Prostate gland (tissue), 2 donors: Measurements from ENCODE around the gene TOM1L2. TPM values are rescaled to one million over a fixed set of nuclear protein-coding genes. Genes with fewer than 3 reads are reported as not detected.

Experiments
- DNase-seq: peaks from one replicate; pipeline ENCODE4 v3.0.0-alpha.2; 2019; ENCODE audit warnings: low spot score
- H3K27ac ChIP-seq, 2 donors: fragments of 200-600 bp; sonication (generic); 2 replicates each; pipeline ENCODE4 v1.5.1; 2017 to 2019
- H3K27me3 ChIP-seq: fragments of 200-600 bp; sonication (generic); replicated peaks from 2 replicates; pipeline ENCODE4 v1.5.1; 2019; ENCODE audit not compliant: insufficient read depth
- H3K36me3 ChIP-seq, 2 donors: fragments of 200-600 bp; sonication (generic); 1 replicate in 1 of 2; 2 replicates in 1 of 2; pipeline versions ENCODE4 v1.5.1 to v1.8.1; 2017 to 2019
- H3K4me1 ChIP-seq: fragments of 200-600 bp; sonication (generic); replicated peaks from 2 replicates; pipeline ENCODE4 v1.5.1; 2019
- H3K4me3 ChIP-seq, 2 donors: fragments of 200-600 bp; sonication (generic); 2 replicates each; pipeline ENCODE4 v1.5.1; 2017 to 2019
- H3K9me3 ChIP-seq: fragments of 200-600 bp; sonication (generic); 2 replicates; pipeline ENCODE4 v1.5.1; 2017
- POLR2A ChIP-seq: fragments of 450-650 bp; IDR thresholded peaks from one replicate; pipeline ENCODE4 v1.6.1; 2016; ENCODE audit warnings: antibody characterized with exemption, mild to moderate bottlenecking
- POLR2AphosphoS5 ChIP-seq: sonication (generic); formaldehyde crosslinking; IDR thresholded peaks from one replicate; pipeline ENCODE4 v1.6.1; 2017; ENCODE audit warnings: antibody characterized with exemption
- WGBS: methylation state at CpG from one replicate; pipeline ENCODE4 v1.1.5; 2018; 5-methylcytosine and 5-hydroxymethylcytosine counted together
- intact Hi-C: fragments of 100-400 bp; cut with DNase I; formaldehyde crosslinking; loops from one replicate; pipeline ENCODE4 v1.14.2; 2022
- microRNA counts, 2 donors: library from miRNA; unstranded; fragments of <30 nt; microRNA quantifications; one replicate each; lab custom pipeline; 2016 to 2017
- microRNA-seq: library from miRNA; unstranded; fragments of <30 nt; microRNA quantifications from one replicate; pipeline ENCODE4, GENCODE V29; 2016
- small RNA-seq, 2 donors: library from RNA; depleted of rRNA; stranded (forward); fragments of <200 nt; gene quantifications; one replicate each; pipeline ENCODE3, GENCODE V24; 2016
- total RNA-seq, 2 donors: library from RNA; depleted of rRNA; stranded (reverse); fragments of >200 nt; gene quantifications; one replicate each; pipeline ENCODE4 v1.1.0, GENCODE V29; 2016
- TF ChIP-seq, protein P1 (sequence below), 4 experiments: fragments of 200-600 bp in 2 of 4; fragments of 450-650 bp in 2 of 4; sonication (generic) in 2 of 4; IDR thresholded peaks; 1 replicate in 3 of 4; 2 replicates in 1 of 4; pipeline ENCODE4 v1.5.1; 2016 to 2019; ENCODE audit warnings: antibody characterized with exemption in 4 of 4, mild to moderate bottlenecking in 2 of 4, moderate library complexity in 2 of 4

Gene TOM1L2
- total RNA-seq, 2 donors from 2014 or later, result 162 to 185 TPM

DNA sequence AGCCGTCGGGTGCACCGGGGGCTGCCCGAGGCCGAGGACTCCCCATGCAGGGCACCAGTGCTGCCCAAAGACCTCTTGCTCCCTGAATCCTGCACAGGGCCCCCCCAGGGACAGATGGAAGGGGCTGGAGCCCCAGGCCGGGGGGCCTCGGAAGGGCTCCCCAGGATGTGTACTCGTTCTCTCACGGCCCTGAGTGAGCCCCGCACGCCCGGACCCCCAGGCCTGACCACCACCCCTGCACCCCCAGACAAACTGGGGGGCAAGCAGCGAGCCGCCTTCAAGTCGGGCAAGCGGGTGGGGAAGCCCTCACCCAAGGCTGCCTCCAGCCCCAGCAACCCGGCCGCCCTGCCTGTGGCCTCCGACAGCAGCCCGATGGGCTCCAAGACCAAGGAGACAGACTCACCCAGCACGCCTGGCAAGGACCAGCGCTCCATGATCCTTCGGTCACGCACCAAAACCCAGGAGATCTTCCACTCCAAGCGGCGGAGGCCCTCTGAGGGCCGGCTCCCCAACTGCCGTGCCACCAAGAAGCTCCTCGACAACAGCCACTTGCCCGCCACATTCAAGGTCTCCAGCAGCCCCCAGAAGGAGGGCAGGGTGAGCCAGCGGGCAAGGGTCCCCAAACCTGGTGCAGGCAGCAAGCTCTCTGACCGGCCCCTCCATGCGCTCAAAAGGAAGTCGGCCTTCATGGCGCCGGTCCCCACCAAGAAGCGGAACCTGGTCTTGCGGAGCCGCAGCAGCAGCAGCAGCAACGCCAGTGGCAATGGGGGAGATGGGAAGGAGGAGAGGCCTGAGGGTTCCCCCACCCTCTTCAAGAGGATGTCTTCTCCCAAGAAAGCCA, 176.0 kb downstream of the TOM1L2 start:
- WGBS, result 90% methylated on average over 36 of the region's 40 CpGs
- no peak for DNase-seq
- TF ChIP-seq, protein P1, sequence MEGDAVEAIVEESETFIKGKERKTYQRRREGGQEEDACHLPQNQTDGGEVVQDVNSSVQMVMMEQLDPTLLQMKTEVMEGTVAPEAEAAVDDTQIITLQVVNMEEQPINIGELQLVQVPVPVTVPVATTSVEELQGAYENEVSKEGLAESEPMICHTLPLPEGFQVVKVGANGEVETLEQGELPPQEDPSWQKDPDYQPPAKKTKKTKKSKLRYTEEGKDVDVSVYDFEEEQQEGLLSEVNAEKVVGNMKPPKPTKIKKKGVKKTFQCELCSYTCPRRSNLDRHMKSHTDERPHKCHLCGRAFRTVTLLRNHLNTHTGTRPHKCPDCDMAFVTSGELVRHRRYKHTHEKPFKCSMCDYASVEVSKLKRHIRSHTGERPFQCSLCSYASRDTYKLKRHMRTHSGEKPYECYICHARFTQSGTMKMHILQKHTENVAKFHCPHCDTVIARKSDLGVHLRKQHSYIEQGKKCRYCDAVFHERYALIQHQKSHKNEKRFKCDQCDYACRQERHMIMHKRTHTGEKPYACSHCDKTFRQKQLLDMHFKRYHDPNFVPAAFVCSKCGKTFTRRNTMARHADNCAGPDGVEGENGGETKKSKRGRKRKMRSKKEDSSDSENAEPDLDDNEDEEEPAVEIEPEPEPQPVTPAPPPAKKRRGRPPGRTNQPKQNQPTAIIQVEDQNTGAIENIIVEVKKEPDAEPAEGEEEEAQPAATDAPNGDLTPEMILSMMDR (IDR thresholded peaks at IDR 0.05), result no peak
- TF ChIP-seq POLR2A (no peak), POLR2AphosphoS5 (no peak)
- no peak overlapping the region for H3K27ac ChIP-seq
- H3K4me1 ChIP-seq, result no peaks in the 10 kb centered on the region
- H3K9me3 ChIP-seq, result no peaks in the 10 kb centered on the region
- intact Hi-C loops, result no loop called here
- no peak overlapping the region for H3K4me3 ChIP-seq
- peaks cover 7% of the 10 kb centered on the region in 2 donors for H3K36me3 ChIP-seq
- no peaks in the 10 kb centered on the region for H3K27me3 ChIP-seq

DNA sequence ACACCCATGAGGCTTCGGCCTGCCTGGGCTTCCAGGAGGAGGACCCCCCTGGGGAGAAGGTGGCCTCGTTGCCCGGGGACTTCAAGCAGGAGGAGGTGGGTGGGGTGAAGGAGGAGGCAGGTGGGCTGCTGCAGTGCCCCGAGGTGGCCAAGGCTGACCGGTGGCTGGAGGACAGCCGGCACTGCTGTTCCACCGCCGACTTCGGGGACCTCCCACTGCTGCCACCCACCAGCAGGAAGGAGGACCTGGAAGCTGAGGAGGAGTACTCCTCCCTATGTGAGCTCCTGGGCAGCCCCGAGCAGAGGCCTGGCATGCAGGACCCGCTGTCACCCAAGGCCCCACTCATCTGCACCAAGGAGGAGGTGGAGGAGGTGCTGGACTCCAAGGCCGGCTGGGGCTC, 176.9 kb downstream of the TOM1L2 start:
- peaks cover 4% of the 10 kb centered on the region for H3K4me1 ChIP-seq
- peaks cover 7% of the 10 kb centered on the region in 2 donors for H3K36me3 ChIP-seq
- TF ChIP-seq POLR2A, result no peak
- no peak for TF ChIP-seq POLR2AphosphoS5
- TF ChIP-seq, protein P1 (IDR thresholded peaks at IDR 0.05), result no peak
- no peak for DNase-seq
- H3K27me3 ChIP-seq, result no peaks in the 10 kb centered on the region
- H3K9me3 ChIP-seq, result no peaks in the 10 kb centered on the region
- WGBS, result 83% methylated on average over 12 of the region's 12 CpGs
- H3K4me3 ChIP-seq, result no peak overlapping the region
- no peak overlapping the region for H3K27ac ChIP-seq
- intact Hi-C loops, result no loop called here

DNA sequence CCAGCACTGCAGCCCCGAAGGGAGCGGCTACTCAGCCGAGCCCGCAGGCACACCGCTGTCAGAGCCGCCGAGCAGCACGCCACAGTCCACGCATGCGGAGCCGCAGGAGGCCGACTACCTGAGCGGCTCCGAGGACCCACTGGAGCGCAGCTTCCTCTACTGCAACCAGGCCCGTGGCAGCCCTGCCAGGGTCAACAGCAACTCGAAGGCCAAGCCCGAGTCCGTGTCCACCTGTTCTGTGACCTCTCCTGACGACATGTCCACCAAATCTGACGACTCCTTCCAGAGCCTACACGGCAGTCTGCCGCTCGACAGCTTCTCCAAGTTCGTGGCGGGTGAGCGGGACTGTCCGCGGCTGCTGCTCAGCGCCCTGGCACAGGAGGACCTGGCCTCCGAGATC, 177.8 kb downstream of the TOM1L2 start:
- 85% methylated on average over 26 of the region's 31 CpGs for WGBS

More for the DNA sequence above, 177.8 kb downstream of the TOM1L2 start:
- H3K9me3 ChIP-seq, result no peaks in the 10 kb centered on the region
- H3K4me1 ChIP-seq, result peaks cover 12% of the 10 kb centered on the region
- no peak overlapping the region for H3K27ac ChIP-seq
- H3K36me3 ChIP-seq, result peaks cover 7% of the 10 kb centered on the region in 2 donors
- no peak overlapping the region for H3K4me3 ChIP-seq
- TF ChIP-seq, protein P1 (IDR thresholded peaks at IDR 0.05), result no peak
- TF ChIP-seq POLR2AphosphoS5 (no peak), POLR2A (no peak)
- no peaks in the 10 kb centered on the region for H3K27me3 ChIP-seq
- intact Hi-C loops, result no loop called here
- DNase-seq, result no peak

MicroRNAs encoded within 50 kb of the gene (microRNA counts, 767-probe panel; counts per million panel counts)
- 0 to 431 counts per million in 2 donors for microRNA hsa-miR-33b-5p (lab: Ali Mortazavi, UCI)

Small RNA genes within 50 kb of the gene (microRNA-seq; reads per million reads assigned to microRNA genes)
- gene MIR33B (2.9 reads per million, percentile 35 among the genes with 10 or more reads in this experiment), gene MIR6777 (0.84 reads per million, percentile 3 among the genes with 10 or more reads in this experiment)

Small RNA genes within 50 kb of the gene (small RNA-seq; reads per million reads assigned to genes)
- gene MIR33B (0.09 to 0.60 reads per million in 2 donors), gene MIR6777 (0.09 to 0.30 reads per million in 2 donors)

Other genes starting within 250 kb of the TOM1L2 start
- 100 to 1,000 TPM; 134 to 299 TPM for gene SREBF1, start 135.4 kb downstream of the TOM1L2 start, total RNA-seq
- 1 to 10 TPM; 4.5 to 10.0 TPM for gene DRC3, start 462 bp upstream of the TOM1L2 start, total RNA-seq
- gene ATPAF2, start 66.8 kb upstream of the TOM1L2 start, total RNA-seq, result 10 to 100 TPM; 17.7 to 30.5 TPM
- gene GID4, start 67.0 kb upstream of the TOM1L2 start, total RNA-seq, result 10 to 100 TPM; 11.0 to 19.1 TPM
- gene DRG2, start 115.5 kb upstream of the TOM1L2 start, total RNA-seq, result 10 to 100 TPM; 44.1 to 56.9 TPM
- gene MYO15A, start 136.4 kb upstream of the TOM1L2 start, total RNA-seq, result 1 to 10 TPM in 1 of 2 donors, under 1 TPM in 1; 0.32 to 8.3 TPM
- gene ALKBH5, start 211.4 kb upstream of the TOM1L2 start, total RNA-seq, result 100 to 1,000 TPM; 132 to 230 TPM